HG02763 (cell line): ENCODE results near the gene THAP4.

Experiments used
- ATAC-seq: cut with Tn5 transposase; IDR thresholded peaks from one replicate; pipeline ENCODE4 v1.9.1; 2021; ENCODE audit warnings: mild to moderate bottlenecking, moderate library complexity; ENCODE audit not compliant: unreplicated experiment

The THAP4 gene, protein sequence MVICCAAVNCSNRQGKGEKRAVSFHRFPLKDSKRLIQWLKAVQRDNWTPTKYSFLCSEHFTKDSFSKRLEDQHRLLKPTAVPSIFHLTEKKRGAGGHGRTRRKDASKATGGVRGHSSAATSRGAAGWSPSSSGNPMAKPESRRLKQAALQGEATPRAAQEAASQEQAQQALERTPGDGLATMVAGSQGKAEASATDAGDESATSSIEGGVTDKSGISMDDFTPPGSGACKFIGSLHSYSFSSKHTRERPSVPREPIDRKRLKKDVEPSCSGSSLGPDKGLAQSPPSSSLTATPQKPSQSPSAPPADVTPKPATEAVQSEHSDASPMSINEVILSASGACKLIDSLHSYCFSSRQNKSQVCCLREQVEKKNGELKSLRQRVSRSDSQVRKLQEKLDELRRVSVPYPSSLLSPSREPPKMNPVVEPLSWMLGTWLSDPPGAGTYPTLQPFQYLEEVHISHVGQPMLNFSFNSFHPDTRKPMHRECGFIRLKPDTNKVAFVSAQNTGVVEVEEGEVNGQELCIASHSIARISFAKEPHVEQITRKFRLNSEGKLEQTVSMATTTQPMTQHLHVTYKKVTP

GRCh38 chr2:241637018-241637794 is at the start of gene THAP4, which contains the start of gene ATG4B:
Gene THAP4 (minus strand): TSS chr2:241637158. CDS start chr2:241637017, 141 bp downstream.
Gene ATG4B (plus strand): TSS chr2:241637693. CDS start chr2:241637715, 22 bp downstream.
- peak; percentile 68 for ATAC-seq

GRCh38 chr2:241686324-241686649 is 49.3 kb upstream of the THAP4 start:
- peak; percentile 17 for ATAC-seq

- no peak for ATAC-seq
These were observed 44.1 kb upstream of the THAP4 start for GRCh38 chr2:241680827-241681599.

DNA sequence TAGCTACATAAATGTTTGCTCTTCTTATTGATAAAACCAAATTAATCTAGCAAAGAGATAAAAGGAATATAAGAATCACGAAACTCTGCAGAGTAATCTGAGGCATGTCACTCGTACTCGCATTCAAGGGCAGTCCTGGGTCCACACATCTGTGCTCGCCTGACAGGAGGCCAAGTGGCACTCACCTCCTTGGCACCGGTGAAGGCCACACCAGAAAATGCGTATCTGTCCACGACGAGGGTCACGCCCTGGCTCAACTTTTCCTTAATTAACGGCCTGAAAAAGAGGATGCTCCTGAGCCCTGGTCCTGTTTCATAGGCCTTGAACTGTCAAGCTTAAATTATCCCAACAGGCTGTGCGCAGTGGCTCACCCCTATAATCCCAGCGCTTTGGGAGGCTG is 43.1 kb upstream of the THAP4 start:
- no peak for ATAC-seq

DNA sequence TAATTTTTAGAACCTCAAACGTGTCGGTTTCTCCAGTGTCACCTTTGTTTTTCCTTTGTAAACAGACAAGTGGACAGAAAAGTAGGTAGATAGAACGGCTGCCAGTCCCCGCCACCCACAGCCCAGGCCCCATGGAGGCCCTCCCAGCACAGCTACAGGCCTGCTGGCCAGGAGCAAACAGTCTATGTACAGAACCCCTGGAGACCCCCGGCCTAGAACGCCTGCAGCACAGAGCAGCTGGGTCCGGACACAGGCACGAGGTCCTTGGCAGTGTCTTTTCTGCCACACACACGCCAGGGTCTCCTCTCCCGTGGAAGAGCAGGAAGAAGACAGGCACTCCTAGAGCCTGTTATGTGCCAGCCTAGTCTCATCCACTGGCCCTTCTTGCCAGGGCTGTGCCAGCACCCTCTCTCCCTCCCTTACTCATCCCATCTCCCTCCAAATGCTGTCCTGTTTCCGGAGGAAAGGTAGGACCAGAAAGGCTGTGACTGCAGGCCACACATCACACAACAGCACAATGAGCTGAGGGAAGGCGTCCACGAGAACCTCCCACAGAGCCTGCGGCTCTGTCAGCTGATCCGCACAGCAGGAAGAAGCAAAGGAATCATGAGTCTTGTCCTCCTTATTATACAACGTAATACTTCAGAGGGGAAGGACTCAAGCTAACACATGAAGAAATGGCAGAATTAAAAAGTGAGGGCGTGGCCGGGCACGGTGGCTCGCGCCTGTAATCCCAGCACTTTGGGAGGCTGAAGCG is 42.0 kb upstream of the THAP4 start:
- ATAC-seq = no peak

- ATAC-seq = no peak
These were observed 41.3 kb upstream of the THAP4 start for GRCh38 chr2:241678307-241678706.

DNA sequence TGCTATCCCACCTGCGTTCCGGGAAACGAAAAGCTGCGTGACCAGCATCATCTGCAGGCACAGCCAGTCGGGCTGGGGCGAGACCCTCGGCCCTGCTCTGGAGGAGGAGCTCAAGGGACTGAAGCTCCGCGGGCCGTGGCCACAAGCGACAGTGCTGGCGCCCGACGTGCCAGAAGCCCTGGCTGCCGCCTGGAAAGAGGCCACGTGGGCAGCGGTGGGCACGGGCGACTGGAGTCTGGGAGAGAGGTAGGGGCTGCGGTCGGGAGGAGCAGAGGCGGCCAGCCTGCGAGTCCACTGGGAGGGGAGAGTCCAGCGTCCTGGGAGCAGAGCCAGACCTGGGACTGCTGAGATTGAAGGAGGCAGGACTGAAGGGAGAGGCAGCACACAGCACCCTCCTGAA is 40.4 kb upstream of the THAP4 start:
- ATAC-seq = no peak

DNA sequence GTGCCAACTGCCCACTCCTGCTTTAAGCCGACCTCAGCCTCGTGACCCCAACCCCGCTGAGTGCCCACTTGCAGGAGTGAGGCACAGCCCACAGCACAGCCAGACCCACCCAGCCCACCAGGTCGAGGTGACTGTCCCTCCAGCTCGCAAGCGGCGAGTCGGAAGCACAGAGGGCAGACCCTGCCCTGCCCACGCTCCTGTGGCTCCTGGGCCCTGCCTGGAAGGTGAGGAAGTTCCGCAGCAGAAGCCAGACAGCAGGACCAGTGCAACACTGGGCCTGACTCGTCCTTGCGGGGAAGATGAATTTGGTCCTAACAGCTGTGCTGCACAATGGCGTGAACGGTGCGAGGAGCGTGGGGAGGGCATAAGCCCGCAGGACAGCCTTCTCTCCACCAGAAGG is 39.7 kb upstream of the THAP4 start:
- no peak for ATAC-seq

DNA sequence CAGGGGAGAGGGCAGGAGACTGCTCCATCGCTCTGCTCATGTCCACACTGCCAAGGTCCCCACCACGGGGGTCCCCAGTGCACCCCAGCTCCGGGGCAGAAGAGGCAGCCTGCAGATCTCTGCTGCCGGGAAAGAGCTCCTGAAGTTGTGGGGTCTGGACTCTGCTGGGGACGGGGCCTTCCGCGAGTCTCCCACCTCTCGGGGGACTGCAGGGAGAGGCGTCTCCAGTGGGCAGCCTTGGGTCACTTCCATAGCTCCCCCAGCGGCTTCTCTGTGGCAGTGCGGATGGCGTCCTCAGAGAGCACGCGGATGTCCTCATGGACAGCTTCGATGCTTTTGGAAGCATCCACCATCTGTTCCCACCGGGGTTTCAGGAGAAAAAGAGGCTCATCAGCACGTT is 38.9 kb upstream of the THAP4 start:
- ATAC-seq = no peak

GRCh38 chr2:241673797-241674725 is 37.1 kb upstream of the THAP4 start:
- no peak for ATAC-seq

DNA sequence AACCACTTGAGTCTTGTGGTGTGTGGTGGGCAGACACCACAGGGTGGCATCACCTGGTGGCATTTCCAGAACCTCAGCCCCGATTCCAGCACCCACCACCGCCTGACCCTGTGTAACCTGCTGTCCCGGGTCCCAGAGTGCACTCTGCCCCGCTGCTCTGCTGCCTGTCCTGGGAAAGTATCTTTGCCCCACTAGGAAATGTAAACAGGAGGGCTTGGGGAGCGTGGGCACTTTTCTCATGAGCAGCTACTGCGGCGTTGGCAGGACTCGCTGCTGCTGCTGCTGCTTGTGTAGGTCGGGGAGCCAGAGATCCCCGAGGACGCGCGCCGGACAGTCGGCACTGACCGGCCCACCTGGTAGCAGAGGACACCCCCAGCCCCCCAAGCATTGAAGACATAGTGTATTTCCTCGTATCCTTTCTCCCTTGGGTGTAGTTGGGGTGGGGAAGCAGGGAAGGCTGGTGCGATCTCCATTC is 36.3 kb upstream of the THAP4 start:
- no peak for ATAC-seq

DNA sequence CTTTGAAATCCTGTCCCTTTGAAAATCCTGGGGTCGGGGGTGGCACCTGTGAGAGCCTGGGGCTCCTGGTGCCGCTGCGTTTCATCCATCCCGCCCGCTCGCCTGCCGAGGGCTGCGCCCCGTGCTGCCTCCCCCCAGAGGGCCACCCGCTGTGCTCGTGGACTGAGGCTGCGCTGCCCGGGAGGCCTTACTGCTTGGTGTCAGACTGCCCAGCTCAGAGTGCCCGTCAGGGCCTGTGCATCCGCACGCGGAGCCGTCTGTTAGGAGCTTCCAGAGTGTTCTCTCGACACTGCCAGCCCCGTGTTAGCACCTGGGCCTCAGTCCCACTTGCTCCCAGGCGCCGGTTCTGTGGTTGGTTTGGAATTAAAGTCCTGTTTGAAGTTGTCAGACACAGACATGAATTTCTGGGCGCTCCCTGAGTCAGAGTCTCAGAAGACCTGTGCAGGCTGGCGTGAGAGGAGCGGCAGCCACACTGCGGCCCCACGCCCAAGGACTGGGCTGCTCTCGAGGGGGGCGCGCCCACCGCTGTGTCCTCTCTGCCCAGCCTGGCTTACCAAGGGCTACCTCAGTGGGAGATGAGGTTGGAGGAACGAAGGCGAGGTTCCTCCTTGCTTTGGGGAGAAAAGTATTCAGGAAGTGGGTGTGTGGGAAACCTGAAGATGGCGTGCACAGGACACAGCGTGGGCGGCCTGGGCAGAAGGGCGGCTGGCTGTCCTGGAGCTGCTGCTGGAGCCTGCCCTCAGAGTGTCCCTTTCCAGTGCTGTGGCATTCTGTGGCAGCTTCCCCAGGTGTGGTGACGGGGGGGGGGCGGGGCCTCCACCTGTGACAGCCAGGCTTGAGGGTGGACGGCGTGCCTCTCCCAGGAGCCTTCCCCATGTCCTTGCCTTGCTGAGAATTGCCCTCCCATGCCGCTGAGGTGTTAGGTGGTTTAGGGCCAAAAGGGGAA is 35.6 kb upstream of the THAP4 start:
- no peak for ATAC-seq

GRCh38 chr2:241671457-241672240 is 34.7 kb upstream of the THAP4 start:
- ATAC-seq = no peak

GRCh38 chr2:241670333-241671110 is 33.6 kb upstream of the THAP4 start:
- ATAC-seq = no peak

DNA sequence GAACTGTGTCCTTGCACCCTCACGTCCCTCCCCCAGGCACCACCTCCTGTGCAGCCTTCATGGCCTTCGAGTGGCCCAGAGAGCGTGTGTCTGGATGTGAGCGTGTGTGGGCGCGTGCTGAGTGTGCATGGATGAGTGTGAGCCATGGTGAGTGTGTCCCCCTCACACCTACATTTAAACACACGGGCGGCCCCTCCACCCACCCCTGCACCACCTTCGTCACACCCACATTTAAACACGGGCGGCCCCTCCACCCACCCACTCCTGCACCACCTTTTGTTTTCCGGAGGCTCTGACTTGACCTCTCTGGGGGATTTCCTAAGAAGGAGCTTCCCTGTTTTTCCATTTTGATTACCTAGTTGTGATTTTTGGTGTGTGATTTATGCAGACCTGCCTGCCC is 31.9 kb upstream of the THAP4 start:
- no peak for ATAC-seq

GRCh38 chr2:241668354-241668753 is 31.4 kb upstream of the THAP4 start:
- no peak for ATAC-seq
